Stimulated activated CD8-positive, alpha-beta memory T cell treated with anti-CD3 and anti-CD28 coated beads, Interleukin-15, amount 100 ng/mL, for 1 hour (primary cell): Measurements from ENCODE around the gene OLFM1.

ENCODE experiments used
- DNase-seq: peaks from one replicate; pipeline ENCODE4 v3.0.0-alpha.2; 2020; ENCODE audit warnings: low read depth

The OLFM1 gene

DNA sequence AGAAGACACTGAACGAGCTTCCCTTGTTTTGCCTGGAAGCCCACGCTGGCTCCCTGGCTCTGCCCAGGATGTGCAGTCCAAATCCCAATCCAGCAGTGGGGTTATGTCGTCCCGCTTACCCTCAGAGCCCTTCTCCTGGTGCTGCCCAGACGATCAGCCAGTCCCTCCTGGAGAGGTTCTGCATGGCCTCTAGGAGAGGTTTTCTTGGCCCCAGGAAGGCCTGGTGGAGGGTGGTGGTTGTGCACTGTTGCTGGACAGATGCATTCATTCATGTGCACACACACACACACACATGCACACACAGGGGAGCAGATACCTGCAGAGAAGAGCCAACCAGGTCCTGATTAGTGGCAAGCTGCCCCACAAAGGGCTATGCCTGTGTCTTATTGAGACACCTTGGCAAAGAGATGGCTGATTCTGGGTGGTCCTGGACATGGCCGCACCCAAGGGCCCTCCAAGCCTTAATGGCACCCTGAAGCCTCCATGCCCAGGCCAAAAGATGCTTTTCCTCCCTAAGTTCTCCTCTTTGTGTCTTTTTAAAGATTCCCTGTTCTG lies 10.5 kb upstream of the OLFM1 start:
- no peak for DNase-seq

DNA sequence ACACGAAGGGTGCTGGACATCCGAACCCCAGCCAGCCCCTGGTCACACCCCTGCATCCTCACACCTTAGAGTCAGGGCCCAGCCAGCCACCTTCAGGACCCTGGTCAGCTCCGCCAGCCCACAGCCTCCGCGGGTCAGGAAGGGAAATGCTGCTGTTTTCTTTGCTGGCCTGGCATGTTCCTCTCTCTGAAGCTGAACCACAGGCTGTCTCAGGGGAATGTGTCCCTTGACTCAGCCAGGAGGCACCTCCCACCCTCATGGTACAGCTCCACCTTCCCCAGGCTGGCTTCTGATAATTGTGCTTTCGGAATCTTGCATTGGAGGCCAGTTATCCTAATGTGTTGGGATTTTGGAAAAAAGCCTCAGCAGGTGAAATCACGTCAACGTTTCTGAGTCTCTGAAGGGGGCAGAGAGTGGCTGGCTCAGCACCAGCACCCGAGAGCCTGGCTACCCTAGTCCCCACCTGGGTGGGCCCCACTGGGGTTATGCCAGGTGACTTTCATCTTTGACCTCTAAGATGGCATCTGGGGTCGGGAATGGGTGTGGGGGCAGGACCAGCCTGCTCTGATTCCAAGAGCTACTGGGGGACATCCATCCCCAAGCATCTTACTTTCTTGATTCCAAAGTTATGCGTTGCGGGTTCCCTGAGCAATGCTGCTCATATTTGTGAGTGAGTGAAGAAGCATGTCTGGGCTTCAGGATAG lies 9.8 kb upstream of the OLFM1 start:
- no peak for DNase-seq

DNA sequence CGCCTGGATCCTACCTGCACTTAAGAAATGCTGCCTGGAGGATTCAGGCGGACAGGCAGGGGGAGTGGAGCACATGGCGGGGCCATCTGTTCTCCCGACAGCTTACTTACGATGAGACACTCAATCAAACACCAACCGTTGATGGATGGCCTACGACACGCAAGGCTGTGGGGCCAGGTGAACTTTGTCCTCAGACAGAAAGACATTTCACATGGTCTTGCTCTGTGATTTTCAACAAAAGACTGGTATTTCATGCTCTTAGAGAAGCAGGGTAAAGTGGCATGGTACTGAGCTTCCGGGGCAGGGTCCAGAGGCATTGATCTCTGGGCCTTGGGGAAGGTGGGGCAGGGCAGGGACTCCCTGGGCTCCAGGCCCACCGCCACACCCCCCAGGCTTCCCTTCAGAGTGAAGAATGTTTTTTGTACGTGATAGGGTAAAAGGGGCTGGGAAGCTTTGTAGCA lies 9.1 kb upstream of the OLFM1 start:
- DNase-seq, result no peak

DNA sequence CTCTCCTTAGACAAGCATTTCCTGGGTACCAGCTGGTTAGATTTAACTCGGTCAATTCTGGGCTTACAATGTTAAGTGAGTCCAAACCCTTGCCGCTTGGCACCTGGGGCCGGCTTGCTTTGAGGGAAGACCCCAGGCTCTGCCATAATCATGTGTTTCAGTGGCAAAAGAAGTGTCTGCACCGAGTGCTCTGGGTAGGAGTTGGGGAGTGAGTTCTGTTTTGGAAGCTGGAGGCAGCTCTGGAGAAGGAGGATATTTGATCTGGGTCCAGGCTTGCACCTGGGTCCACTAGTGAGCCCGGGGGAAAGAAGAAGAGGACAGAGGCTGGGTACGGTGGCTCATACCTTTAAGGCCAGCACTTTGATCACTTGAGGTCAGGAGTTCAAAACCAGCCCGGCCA lies 8.4 kb upstream of the OLFM1 start:
- DNase-seq, result no peak

DNA sequence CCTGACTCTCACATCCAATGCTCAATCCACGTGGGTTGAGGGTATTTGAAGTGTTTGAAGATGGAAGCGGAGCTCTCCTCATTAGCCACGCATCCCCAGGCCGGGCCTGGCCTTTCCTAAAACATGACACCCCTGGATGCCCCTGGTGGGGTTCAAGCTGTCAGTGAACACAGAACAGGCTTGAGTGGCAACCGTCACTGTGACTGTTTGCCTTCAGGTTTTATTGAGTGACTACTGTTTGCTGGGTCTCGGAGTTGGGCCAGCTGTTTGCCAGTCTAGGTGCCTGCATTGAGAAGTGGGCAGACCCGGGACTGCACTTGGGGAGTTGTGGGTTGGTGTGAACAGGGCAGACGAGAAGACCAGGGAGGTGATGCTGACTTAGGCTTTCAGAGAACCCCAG lies 7.8 kb upstream of the OLFM1 start:
- no peak for DNase-seq

DNA sequence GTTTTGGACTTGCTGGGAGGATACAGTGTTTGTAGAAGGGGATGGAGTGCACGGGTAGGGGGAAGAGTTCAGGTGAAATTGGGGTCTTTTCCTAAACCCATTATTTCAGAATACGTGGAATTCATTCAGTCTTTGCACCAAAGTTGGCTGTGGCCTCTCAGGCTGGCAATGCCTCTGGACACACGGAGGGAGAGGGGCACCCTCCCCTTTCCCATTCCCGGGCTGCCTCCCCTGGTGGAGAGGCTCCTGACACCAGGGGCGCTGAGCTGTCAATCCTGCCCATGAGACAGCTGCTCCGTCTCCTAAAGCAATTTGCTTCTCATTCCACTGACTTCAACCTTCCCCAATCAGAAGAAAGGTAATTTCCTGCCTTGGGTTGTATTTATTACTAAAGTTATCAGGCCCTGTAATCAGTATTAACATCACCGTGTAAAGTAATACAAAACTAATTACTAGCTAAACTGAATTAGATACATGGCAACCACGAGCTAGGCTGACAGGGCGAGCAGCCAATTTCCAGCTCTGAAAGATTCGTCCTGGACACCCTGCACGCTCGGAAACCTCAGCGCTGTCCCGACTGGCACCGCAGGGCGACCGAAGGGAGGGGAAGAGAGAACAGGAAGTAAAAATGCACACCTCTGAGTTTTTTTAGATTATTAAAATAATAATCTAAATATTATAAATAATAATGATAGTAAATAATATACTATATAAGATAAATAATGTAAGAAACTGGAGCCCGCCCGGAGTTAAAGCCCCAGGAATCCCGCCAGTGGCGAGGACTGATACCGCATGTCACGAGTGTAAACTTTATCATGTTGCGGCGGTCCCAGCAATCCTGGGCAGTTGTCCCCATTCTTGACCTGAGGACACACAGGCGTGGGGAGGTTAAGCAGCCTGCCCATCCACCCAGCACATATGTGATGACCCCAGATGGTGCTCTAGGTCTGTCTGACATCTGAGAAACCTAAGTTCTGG lies 6.9 kb upstream of the OLFM1 start:
- DNase-seq, result no peak

DNA sequence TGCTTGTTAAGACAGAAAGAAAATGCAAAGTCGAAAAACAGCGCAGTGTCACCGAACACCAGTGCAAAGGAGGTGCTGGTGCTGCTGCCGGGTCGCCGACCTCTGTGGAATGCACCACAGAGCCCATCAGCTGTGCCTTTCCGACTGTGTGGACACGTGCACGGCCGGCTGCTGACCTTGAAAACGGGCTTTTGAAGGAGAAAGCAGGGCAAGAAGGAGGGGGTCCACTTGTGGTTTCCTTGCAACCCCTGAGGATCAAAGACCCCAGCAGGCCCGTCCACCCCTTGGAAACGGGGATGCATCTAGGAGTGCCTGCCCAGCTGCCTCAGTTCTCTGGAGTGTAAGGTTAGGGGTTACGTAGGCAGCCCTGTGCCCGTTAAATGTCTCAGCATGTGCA lies 6.2 kb upstream of the OLFM1 start:
- DNase-seq, result no peak

DNA sequence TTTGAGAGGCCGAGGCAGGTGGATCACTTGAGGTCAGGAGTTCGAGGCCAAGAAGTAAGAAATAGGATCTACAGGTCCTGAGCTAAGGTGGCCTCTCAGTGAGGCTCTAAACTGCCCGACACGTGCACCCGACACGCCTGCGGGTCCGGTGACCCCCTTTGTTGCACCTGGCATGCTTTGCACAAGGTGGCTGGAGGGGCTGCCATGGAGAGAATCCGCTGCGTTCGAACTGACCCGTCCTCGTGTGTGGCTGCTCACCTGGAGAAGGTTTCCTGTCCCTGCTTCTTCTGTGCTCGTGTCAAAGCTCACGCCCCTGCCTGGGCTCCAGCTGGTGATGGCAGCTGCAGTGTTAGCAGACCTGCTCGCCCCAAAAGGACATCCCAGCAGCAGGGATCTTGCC lies 5.7 kb upstream of the OLFM1 start:
- no peak for DNase-seq

DNA sequence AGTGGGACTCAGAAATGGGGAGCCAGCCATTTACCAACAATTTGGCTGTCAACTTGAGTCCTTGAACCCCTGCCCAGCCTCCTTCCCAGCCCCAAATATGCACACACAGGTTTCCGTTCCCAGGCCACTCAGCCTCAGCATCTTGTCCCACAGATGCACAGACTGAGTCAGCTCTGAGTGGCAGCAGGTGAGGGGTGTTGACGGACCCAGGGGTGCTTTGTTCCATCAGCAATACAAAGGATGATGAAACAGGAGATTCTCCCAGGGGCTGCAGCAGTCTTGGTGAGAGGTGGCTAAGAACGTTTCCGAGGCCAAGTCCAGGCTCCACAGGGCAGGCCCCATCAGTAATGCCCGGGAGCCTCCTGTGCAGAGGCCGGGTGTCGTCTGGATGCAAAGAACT lies 4.9 kb upstream of the OLFM1 start:
- no peak for DNase-seq

DNA sequence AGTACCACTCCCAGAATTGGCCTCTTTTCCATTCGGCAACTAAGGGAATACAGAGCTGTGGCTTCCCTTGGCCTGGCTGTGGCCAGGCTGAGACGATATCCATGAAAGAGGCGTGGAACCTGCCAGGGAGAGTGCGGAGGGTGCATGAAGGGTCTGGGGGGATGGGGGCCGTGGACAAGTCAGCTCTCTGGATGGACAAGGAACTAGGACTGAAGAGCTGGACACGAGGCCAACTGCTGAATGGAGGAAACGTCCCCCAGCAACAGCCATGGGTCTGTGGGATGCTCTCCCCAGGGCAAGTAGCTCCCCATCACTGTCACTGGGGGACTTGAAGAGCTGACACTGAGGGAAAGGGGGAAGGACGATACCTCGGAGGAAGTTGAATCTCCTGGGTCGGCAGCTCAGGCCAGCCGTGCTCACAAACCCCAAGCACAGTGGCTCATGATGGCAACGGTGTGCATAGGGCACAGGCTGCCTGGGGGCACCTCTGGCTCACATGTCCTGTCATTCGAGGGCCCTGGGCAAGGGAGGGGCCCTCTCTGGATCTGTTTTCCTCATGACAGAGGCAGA lies 4.1 kb upstream of the OLFM1 start:
- DNase-seq, result no peak

DNA sequence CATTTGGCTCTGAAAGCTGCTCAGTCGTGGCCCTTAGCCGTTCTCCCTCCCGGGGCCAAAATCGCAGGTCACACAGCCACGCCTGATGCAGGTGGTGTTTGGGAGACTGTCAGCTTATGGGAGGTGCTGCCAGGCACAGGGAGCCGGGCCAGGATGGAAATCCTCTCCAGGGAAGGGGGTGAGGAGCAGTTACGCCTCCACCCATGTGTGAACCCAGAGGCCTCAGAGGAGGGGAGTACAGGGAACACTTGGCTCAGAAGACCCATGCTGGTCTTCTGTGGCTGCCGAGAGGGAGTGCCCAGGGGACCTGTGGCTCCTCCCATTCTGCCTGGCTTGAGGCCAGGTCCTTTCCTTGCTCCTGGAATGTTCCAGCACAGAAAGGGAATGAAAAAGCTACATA lies 3.6 kb upstream of the OLFM1 start:
- DNase-seq, result no peak

DNA sequence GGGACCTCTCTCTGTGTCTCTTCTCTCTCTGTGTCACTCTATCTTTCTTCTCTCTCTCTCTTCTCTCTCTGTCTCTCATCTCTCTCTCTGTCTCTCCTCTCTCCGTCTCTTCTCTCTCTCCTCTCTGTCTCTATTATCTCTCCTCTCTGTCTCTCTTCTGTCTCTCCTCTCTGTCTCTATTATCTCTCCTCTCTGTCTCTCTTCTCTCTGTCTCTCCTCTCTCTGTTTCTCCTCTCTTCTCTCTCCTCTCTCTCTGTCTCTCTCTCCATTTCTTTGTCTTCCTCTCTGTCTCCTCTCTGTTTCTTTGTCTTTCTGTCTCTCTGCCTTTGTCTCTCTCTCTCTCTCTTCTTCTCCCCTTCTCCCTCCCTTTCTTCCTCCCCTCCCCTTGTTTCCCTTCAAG lies 3.2 kb upstream of the OLFM1 start:
- DNase-seq, result no peak

DNA sequence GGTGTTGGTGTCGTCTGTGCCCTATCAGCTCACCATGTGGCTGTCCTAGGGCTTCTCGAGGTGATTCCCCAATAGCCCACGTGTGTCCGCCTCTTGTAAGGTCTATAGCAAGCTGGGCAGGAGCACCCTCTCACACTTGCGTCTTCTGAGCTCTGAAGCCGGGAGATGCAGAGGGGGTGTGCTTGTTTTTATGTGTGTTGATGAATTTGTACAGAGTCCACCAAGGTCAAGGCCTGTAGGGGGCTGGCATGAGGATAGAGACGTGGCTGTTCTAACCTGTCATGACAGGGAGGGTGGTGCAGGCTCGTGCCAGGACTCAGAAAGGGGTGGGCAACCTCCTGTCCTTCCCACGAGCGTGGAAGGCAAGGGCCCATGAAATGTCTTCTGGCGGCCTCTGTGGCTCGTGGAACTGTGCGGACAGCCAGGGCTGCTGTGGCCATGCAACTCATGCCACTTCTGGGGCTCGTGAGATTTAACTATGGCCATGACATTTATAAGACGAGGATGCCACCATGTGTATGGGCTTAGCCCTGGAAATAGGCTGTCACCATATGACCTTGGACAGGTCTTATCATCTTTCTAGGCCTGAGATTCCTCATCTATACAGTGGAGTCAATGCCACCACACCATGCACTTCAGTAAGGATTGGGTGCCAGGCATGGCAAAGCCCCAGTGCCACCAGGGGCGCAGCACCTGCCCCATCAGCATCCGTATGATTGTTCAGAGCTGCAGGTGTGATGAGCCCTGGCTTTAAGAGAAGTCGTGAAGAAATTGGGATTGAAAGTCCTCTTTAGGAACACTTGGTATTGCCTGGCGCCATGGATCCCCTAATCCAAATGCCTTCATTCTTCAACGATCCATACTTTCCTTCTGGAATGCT lies 2.3 kb upstream of the OLFM1 start:
- DNase-seq, result no peak

DNA sequence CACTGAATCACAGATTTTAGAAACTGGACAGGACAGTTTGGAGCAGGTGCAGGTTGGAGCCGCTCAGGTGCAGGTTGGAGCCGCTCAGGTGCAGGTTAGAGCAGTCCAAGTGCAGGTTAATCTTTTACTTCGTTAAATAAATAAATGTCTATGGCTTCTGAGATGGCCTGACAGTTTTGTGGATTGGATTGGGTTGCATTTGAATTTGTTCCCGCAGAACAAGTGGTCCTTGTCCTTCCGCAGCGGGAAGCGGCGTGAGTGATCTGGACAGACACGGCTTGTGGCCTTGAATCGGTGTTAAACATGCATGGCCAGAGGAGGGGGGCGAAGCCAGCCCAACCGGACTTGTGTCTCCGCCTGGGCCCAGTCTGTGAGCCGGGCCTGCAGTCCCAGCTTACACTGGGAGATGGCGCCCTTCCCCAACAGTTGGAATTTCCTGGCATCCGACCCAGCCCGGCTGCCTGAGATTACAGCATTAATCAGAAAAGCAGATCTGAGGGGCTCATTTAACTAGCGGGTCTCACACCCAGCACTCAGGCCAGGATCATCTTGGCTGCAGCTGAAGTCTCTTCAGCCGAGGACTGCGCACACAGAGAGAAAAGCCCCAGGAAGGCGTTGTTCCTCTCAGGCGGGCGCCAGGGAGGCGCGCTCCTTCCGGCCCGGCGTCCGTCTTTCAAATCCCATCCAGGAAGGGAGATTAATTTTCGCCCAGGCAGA lies 1.5 kb upstream of the OLFM1 start:
- DNase-seq, result no peak

DNA sequence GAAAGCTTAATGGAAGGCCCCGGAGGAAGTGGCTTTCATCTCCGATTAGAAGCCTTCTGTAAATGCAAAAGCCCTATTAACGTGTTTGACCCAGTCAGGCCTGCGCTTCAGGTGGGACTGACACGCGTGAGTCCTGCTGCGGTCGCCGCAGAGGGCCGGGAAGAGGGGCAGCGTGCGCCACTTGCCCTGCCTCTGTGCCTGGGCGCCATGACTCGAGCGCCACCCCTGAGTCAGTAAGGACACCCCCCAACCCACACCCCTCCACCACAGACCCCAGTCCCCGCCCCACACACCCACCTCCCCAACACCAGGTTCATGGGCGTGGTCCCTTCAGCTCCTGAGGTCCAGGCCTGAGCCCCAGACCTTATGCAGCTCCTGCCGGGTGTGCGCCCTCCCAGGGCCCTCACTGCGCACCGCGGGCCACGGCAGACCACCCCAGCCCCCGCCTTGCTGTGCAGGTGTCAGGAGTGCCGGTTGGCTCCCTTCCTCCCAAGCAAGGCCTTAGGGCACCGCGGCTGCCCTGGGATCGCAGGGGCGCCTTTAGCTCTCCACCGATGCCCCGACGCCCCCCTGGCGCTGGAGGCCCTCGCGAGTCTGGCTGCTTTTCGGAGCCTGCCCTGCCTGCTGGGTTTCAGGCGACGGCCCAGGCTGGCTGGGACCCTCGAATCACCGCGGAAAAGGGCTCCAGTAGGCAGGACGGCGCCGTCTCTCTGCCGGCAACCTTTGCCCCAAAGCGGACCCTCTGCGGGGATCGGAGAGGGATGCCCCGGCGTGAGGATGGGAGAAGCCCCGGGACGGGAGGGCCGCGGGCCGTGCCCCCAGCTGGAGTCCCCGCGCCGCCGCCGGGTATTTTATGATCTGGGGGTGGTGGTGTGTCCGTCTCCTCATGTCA lies 625 bp upstream of the OLFM1 start:
- no peak for DNase-seq

DNA sequence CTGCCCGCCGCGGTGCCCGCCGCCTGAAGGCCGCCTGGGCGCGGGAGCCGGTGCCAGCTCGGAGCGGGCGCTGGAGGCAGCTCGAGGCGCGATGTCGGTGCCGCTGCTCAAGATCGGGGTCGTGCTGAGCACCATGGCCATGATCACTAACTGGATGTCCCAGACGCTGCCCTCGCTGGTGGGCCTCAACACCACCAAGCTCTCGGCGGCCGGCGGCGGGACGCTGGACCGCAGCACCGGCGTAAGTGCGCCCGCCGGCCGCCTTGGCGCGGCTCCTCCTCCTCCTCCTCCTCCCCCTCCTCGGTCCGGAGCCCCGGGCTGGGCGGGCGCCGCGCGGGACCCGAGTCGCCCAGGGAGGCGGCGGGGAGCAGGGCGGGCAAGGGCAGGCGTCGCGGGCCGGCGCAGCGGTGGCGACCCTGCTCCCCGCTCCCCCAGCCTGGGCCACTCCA lies 455 bp downstream of the OLFM1 start:
- no peak for DNase-seq

DNA sequence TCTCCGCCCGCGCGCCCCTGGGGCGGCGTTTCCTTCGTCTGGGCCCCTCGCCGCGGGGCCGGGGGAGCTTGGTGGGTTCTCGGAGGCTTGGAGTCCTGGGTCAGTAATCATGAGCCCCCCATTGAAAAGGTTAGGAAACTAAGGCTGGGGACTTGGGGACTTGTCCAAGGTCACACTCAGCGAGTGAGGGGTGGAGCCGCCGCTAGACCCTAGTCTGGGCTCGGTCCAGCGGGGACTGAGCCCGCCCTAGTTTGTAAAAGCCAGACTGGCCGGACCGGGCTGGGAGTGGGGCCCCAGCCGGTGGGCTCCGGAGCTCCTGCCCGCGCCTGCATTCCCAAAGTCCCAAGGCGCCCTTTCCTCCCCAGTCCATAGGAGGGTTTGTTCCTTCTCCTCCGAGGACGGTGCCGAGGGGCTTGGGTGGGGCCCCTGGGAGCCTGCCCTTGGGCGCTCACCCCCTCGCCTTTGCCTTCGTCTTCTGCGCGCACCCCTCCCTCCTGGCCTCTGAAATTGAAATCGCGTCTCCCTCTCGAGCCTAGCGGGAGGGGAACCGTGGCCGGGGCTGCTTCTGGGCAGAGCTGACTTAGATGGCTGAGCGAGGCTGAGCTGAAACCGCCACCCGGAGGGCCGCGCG lies 995 bp downstream of the OLFM1 start:
- no peak for DNase-seq

DNA sequence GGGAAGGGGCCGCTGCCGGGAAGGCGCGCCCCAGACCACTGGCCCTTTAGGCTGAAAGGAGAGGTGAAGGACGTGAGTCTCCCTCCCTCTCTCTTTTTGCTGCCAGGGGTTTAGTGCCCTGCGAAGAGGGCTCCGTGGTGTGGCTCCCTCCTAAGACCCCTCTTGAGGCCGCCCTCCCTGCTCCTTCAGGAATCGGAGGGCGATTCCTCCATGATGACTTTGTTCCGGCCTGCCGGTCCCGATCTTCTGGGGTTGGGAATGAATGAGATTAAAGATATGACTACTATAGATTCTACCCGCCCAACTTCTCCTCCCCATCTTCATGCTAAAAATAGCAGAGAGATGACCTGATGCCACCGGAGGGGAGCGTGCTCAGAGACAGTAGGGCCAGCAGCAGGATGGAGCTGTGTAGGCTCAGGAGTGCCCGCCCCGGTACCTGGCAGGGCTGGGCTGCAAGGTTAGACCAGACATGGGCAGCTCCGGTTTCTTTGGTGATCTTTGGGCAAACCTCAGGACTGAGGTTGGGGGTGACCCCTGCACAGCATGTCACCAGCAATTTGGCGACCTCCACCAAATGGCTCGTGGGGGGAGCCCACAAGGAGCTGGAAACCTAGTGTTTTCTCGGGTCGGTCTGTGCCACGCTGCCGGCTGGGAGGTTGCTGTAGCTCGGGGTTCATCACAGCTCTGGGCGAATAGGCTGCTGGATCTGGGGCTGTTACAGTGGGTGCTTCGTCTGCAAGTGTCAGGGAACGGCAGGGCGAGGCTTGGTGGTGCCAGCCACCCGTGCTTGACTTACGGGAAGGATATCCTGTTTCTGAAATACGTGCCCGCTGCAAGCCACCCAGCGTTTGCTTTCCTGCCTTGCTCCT lies 1.7 kb downstream of the OLFM1 start:
- no peak for DNase-seq
